GM15510 (cell line): ENCODE measurements around the gene COL6A3.

Experiments used
- POLR2A ChIP-seq: IDR thresholded peaks from 3 replicates; pipeline ENCODE4 v1.6.1; 2011; ENCODE audit warnings: borderline replicate concordance; ENCODE audit not compliant: insufficient read length; ENCODE audit errors: extremely low read depth

COL6A3 gene

DNA sequence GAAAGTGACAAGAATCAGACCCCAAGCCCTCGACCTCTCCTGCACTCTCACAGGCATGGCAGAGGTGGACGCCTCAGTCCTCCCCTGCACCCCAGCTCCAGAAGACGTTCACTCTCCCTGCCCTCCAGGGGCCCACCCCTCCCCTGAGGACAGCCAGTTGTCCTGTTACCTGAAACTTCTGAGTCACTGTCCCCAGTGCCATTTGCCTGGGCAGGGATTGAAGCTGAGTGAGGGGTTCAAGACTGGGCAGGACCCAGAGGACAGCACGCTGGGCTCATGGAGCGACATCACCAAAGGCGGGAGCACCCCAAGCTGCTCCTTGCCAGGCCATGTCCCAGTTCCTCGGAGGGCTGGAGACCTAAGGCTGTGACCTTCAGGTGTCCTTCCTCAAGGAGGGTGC, 34.2 kb upstream of the COL6A3 start:
- TF ChIP-seq POLR2A = no peak

DNA sequence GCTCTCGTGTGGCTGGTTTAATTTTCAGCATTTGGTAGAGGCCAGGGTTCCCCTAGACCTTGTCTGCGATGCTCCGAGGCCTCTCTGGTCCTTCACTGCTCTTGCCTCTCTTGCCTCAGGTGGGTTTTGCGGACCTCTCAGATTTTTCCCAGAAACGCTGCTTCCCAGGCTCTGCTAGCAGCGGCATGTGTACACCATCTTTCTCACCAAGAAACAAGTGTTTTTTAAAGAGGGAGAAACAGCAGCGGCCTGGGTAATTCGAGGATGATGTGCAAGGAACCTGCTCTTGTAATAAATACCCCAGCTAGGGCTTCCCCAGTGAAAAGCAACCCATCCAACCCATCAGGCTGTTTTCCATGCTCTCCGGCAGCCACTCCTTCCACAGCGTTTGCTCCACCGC, 33.5 kb upstream of the COL6A3 start:
- TF ChIP-seq POLR2A = no peak

DNA sequence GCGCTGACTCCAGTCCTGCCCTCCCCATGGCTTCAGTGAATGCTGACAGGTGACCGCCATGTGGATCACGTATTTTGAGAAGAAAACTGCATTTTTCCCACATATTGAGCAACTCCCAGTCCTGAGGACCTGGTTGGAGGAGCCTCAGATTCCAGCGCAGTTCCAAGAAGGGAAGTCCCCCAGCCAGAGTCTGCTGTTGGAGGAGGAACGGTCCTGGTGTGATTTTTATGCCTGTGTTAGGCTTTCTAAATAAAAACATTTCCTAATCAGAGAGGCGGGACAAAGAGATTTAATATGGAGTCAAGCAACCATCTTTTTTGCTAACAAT, 32.3 kb upstream of the COL6A3 start:
- TF ChIP-seq POLR2A = no peak

DNA sequence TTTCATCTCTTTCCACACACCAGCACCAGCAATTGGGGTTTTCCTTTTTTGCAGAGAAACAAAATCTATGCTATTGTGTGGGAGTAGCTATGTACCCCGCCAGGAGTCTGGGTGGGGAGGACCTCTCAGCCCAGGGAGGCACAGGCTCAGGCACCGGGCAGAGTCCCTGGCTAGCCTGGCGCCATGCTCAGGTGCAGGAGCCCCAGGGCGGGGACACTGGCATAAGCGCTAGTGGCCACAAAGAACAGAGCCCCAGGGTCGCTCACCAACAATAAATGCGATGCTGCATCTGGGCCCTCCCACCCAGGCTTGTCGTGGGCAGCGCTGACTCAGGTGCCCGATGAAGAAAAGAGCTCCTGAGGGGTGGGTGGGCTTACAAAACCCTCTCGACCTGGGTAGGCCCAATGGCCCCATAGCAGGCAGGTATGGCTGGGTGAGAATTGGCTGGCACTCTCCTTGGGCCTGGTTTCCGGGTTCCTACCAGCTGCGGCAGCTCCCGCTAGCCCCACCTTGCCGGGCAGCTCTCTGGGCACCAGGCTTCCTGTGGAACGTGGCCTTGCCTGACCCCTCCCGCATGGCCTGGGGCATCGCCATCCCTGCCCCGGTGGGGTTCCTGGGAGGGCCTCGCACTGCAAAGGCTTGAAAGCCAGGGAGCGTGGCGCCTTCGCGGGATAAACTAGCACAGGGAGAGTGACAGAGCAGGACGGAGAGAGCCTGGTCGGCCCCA, 31.8 kb upstream of the COL6A3 start:
- TF ChIP-seq POLR2A = no peak

DNA sequence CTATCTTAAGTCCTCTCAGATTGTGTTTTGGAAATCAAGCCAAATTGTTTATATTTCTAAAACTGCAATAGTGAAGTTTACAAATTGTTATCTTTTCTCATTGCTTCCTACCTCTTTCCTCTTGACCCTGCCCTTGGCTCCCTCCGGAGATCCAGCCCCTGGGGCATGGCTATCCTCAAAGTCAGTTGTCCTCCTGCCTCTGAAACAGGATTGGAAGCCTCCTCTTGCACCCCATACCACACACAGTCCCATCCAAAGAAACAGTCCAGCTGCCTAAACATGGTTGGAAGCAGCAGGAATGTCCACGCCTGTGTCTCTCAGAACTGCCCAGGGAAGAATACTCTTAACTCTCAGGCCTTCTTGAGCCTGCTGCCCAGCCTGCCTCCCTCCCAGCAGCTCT, 30.1 kb upstream of the COL6A3 start:
- TF ChIP-seq POLR2A = no peak

DNA sequence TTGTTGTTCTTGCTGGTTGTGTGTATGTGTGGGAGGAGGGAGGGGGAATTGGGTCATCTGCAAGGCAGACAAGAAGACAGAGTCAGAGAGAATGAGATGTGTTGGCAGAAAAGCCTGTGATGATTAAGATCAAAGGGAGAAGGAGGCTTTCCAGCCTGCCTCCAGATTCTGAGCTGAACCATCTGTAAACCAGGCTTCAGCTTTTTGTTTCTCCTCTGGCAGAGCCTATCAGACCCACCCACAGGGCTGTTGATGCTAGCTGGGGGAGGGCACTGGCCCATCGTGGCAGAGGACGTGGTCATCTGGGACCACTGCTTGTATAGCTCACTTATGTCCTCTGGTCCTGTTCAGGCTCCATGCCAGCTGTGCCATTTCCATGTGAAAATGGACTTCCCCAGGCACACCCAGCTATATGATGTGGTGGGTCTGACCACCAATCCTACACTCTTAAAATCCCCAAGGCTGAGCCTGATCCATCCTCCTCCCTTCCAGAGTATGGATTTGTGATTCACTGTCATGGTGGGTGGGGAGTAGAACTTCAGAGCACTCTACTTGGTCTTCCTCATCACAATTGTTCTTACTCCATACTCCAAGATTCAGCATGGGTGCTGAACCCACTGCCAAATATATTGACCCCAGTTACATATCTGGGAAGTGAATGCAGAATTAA, 27.8 kb upstream of the COL6A3 start:
- no peak for TF ChIP-seq POLR2A

DNA sequence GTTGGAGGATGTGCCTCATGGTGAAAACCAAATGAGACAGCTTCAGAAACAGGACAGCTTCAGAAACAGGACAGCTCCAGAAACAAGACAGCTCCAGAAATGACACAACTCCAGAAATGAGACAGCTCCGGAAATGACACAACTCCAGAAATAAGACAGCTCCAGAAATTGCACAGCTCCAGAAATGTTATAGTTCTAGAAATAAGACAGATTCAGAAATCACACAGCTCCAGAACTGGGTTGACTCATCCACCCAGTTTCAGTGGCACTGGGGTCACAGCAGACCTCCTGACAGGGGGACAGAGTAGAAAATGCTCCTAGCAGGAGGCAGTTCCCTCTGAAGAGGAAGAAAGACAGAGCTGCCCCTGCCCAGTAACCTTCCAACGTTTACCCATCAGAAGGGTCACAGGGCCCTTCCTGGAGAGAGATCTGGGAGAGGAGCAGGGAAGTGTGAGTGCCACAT, 26.9 kb upstream of the COL6A3 start:
- no peak for TF ChIP-seq POLR2A

DNA sequence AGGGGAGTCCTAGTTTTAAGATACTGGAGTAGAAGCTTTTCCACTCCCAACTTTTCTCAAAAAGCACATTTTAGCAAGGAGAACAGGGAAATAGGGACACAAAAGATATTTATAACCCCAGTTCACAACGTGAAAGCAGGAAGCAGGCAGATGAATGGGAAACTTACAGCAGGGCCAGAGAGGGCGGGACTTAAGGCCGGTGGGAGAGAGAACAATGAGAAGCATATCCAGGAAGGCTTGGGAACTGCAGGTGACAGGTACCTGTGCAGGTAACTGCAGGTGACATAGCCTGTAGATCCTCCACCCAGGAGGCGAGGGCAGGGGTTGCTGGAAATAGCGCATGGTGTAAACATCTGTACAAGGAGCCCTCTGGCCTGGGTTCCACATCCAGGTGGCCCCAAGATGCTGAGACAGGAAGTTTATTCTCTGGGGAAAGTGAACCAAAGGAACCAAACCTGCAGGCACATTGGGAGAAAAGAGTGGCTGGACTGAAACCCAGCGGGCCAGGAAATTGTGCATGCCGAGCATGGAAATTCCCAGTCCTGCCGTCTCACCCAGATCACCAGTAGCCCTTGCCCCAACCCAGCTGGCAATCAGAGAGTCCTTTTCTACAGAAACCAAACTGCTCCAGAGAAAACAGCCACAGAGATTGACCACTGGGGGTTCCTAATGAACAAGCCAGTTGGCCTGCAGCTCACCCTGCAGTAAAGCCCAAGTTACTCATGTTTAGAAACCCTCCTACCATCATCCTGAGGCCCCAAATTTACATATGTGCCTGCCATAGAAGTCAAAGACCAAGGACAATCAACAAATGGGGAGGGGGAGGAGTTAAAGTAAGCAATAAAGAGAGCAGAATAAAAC, 24.3 kb upstream of the COL6A3 start:
- no peak for TF ChIP-seq POLR2A

DNA sequence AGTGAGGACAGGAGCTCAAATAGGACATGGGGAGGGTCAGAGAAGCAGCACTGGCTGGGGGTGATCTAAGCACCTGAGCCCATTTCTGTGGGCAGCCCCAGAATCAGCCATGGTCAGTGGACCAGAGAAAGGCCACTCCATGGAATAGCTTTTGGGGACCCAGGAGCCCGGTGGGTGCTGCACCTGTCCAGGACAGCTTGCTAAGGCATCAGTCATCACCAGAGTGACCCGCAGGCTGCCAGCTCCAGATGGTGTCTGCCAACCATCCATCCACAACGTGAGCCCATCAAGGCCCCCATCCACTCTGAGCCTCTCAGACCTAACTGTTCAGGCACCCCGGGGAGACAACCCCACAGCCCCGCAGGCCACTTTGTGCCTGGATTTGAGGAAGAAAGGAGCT, 23.6 kb upstream of the COL6A3 start:
- no peak for TF ChIP-seq POLR2A

DNA sequence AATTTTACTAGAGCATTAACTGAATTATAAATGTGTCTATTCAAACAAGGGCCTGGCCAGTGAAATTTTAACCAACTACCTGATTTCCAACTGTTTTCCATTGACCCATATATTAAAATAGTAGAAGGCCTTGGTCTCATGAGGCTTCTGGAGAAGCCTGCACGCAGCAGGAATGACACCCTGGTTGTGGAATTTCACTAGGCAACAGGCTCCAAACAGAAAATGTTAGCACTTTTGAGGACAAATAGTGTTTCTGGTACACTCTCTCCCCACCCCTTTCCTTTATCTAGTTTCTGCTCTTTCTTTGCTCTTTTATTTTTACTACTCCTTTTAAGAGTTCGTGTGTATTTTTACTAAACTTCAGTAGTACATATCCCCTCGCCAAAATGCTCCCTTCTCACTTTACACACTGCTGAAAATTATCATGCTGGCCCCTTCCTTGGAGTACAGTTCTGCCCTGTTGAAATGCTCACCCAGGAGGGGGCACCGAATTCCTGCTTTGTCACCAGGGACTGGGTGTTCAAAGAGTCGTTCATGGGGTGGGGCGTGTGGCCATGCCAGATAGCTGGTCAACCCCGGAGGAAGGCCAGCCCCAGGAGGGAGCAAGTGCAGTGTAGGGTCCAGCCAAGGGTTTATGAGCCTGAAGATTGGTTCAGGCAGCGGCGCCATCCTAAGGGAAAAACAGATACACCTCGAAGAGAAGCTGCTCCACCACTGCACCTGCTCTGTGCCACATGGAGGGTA, 22.1 kb upstream of the COL6A3 start:
- TF ChIP-seq POLR2A = no peak

DNA sequence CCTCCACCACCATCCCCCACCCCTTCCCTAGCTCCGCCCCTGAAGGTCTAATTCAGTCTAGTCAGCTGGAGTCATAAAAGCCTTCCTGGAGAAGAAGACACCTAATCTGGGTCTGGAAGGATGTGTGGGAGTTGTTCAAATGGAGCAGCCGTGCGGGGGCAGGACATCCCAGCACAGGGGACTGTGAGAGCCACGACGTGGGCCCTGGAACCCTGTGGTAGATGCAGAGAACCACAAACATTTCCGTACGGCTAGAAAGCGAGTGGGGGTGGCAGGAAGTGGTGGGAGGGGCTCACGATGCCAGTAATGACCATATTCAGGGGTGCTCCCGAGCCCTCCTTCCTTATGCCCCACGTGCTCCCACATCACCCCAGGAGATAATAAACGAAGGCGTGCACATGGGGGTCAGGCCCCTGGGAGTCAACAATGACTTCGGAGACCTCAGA, 20.9 kb upstream of the COL6A3 start:
- no peak for TF ChIP-seq POLR2A

DNA sequence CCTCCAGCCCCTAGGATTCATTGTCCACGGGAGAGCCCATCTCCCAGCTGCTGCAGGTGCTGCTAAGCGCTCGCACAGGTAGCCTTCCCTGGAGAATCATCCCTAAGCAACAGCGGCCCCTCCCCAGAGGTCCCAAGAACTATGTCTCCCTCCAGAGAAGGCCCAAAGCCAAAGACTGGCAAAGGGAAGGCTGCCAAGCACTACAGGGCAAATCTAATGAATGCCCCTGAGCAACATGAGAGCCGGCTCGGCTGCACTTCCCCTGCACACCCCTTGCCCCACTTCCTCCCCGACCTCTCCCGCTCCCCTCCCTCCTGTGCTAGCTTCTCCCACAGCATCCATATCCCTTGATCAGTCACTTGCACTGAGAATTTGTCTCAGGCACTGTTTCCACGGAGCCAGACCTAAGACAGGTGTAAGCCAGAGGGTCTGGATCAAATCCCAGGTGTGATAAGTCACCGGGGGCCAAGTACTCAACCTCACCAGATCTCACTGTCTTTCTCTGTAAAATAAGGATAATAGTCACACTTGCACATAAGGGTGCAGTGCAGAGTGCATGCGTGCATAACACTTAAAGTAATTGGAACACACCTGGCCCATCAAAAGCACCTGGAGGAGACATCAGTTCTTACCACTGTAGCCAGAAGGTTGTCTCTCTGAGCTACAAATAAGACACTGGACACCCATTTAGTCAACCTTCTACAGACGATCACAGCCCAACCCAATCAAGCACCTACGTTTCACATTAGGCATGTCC, 20.1 kb upstream of the COL6A3 start:
- TF ChIP-seq POLR2A = no peak

DNA sequence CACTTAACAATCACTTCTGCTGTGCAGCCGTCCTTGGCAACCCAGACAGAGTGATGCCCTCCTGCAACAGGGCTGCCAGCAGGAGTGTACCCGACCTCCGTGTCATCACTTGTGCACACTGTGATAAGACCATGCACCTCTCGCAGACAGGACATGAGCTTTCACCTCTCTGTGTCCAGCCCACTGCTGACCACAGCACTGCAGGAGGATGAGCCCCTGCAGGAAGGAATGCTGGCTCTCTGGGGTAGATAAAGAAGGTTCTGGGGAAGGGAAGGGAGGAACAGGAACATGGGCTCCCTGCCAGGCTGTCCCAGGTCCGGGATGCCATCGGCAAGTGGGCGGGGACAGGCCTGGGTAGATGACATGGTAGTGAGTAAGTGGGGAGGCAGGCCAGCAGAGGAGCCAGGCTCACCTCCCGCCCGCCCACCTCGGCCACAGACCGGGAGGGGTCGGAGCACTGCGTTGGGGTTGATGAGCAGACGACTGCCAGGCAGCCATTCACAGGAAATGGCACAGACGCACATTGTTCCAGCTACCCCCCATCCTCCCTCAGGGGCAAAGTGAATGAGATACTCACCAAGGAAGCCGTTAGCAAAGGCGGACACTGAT, 18.6 kb upstream of the COL6A3 start:
- no peak for TF ChIP-seq POLR2A

DNA sequence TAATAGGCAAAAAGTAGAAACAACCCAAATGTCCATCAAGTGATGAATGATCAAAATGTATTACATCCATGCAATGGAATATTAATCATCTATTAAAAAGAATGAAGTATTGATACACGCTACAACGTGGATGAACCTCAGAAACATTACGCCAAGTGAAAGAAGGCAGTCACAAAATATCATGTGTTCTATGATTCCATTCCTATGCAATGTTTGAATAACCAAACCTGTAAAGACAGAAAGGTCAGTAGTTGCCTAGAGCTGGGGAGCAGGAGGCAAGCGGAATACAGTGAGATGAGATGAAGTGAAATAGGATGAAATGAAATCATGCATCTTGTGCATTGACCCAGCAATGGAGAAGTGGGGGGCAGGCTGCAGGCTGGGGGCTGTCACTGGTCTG, 17.9 kb upstream of the COL6A3 start:
- no peak for TF ChIP-seq POLR2A

DNA sequence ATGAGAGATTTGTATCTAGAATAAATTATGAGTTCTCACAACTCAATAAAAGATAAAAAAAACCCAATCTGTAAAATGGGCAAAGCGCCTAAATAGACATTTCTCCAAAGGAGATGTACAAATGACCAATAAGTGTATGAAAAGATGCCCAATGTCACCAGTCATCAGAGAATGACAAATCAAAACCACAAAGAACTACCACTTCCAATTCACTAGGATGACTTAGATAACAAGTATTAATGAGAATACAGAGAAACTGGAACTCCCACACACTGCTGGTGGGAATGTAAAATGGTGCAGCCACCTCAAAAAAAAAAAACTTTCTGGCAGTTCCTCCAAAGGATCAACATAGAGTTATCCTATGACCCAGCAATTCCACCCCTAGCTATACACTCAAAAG, 17.4 kb upstream of the COL6A3 start:
- no peak for TF ChIP-seq POLR2A

DNA sequence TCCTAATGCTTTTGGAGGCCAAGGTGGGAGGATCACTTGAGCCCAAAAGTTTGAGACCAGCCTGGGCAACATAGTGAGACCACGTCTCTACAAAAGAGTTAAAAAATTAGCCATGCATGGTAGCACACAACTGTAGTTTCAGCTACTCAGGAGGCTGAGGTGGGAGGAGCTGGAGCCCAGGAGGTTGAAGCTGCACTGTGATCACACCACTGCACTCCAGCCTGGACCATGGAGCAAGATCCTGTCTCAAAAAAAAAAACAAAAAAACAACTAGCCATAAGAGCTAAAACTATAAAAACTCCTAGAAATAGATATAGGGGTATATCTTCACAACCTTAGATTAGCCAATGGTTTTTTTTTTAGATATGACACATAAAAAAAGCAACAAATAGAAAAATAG, 16.9 kb upstream of the COL6A3 start:
- no peak for TF ChIP-seq POLR2A
